Eye (tissue), 1 donor: ENCODE results near the gene MAD1L1.

Source experiments
- DNase-seq: peaks from one replicate; pipeline ENCODE4 v3.0.0-alpha.2; 2015

Gene MAD1L1

DNA sequence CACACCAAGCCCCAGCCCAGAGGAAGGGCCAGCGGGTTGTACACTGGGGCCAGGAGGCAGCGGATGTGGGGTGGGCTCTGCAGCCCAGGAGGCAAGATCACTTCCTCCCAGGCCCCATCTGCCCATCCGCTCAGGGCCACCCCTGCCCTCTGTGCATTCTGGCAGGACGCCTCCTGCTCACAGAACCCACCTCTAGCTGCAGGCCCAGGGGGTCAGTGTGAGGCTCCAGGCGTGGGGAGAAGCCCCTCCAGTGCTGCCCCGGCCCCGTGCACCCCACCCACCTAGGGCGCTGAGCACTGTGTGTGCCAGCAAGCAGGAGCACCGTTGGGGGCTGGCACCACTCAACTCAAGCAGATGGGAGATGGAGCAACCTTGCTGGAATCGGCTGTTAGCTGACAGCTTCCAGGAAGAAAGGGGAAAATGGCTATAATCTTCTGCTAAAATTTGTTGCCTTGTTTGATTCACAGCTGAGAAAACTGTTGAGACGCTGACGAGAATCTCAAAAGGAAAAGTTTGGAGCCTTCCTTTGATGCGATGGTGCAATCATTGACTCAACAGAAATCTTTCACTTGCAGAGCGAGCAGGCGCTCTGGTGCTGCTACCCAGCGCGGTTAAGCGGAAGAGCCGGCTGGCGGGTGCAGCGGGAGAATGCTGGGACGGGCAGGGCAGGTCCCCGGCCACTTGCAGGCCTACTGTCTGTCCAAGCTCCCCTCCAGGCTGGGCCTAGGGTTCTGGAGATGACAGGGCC is 286.5 kb downstream of the MAD1L1 start:
- DNase-seq = no peak

- no peak for DNase-seq
These were observed 287.2 kb downstream of the MAD1L1 start for GRCh38 chr7:1945558-1945957.

GRCh38 chr7:1944619-1945210 is 288.0 kb downstream of the MAD1L1 start:
- no peak for DNase-seq

DNA sequence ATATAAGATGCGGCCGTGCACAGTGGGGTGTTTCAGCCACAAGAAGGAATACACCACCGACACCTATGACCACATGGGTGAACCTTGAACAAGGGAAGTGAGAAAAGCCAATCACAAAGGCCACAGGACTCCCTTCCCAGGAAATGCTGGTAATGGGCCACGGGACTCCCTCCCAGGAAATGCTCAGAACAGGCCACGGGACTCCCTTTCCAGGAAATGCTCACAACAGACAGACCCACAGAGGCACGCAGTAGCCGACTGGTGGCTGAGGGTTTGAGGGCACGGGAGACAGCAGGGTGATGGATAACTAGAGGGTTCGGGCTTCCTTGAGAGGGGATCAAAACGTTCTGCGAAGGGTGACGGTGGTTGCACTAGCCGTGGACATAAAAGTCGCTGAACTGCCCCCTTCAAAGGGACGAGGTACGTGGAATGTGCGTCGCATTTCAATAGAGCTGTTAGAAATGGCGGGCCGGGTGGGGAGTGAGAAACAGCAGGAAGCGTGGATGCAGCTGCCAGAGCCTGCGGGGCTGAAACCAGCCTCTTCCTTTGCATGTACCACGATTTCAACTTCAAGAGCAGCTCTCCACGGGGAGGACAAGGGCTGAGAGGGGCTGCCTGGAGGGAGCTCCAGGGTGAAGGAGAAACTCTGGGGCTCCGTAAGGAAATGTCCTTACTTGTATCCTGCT is 288.7 kb downstream of the MAD1L1 start:
- no peak for DNase-seq

DNA sequence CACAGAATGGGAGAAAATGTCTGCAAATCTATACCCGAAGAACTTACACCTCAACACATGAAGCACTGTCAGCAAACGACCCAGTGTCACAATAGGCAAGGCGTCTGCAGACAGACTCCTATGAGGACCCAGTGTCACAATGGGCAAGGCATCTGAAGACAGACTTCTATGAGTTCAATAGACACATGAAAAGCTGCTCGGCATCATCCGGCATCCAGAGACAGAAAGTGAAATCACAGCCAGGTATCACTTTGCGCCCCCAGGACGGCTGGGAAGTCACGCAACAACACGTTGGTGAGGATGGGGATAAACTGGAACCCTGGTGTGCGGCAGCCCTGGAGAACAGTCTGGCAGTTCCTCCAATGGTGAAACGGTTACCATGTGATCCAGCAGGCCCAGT is 289.4 kb downstream of the MAD1L1 start:
- DNase-seq = no peak

DNA sequence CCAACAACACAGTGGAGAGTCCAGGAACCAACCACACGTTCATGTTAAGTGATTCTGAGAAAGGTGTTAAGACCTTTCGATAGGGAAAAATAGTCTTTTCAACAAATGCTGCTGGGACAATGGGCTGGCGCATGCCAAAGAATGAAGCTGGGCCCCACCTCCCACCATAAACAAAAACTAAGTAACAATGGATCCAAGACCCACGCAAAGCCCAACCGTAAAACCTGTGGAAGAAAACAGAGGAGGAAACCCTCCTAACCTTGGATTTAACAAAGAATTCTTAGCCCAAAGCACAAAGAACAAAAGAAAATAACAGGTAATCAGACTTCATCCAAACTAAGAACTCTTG is 289.8 kb downstream of the MAD1L1 start:
- no peak for DNase-seq

DNA sequence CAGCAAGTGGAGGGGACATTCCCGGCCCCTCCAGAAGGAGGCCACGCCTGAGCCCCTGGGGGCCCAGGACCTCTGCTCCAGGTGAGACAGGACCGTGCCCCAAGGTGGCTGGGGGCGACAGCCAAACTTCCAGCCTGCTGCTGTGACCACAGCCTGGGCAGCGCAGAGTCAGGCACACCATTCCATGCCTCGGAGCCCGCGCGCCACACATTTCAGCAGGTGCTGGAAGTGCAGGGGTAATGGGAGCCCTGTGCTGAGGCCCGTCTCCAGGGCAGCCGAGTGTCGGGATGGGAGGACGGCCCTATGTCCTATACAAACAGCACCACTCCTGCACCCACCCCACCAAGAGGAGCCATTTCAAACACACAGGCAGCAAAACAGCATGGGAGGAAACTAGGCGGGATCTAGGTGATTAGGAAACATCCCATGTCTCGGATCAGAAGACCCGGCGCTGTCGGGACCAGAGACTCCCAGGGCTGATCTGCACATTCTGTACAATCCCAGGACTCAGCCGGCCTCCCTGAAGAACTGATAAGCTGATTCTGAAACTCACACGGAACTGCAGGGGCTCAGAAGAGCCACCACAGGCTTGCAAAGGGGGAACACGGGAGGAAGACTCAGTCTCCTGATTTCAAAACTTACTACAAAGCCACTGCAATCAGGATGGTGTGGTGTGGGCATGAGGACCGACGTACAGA is 290.4 kb downstream of the MAD1L1 start:
- no peak for DNase-seq

DNA sequence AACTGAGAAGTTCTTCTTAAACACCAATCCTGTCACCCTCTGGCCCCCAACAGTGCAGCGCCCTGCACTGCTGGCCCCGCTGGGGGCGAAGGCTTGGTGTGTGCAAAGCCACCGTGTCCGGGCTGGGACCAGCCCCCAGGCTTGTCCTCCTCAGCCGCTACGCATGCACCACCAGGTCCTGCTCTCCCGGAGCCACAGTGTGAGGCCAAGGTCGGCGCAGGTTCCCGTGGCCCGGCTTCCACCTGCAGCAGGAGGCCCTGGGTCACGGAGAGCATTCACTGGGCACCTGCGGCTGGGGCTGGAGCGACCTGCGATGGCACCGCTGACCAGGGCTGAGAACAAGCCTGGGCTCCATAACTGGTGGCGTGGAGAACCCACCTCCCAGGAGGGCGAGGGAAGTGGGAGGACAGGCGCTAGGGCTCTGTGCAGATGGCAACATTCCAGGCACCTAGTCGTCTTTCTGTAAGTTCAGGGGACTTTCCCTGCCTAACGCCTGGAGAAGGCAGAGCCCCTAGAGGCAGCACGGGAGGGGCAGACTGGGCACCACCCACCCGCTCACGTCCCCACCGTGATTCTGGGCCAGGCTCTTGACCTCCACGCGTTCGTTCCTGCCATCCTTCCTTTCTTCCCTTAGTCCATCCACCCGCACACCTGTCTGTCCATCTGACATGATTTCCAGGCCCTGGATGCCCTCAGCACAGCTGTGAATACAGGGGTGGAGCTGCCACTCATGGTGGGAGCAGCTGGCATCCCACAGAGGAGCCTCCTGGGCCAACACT is 291.1 kb downstream of the MAD1L1 start:
- no peak for DNase-seq

DNA sequence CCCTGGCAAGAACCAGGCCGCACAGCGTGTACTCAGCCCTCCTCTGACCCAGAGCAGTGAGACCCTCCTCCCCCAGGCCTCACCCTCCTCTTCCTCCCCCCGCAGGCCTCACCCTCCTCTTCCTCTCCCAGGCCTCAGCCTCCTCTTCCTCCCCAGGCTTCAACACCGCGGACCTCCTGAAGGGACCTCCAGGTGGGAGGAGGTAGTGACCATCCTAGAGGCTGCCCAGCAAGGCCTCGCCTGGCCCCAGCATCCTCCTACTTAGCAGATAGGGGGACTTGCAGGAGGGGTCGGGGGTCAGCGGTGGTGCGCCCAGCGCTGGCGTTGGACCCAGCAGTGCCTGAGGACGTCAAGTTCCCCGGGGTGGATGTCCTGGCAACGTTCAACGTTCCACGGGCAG is 291.9 kb downstream of the MAD1L1 start:
- DNase-seq = no peak

GRCh38 chr7:1940402-1940786 is 292.4 kb downstream of the MAD1L1 start:
- DNase-seq = no peak

- peak; percentile 63 for DNase-seq
These were observed 293.0 kb downstream of the MAD1L1 start for GRCh38 chr7:1939434-1940401.

GRCh38 chr7:1938788-1939433 is 293.8 kb downstream of the MAD1L1 start:
- DNase-seq = no peak

- DNase-seq = no peak
These were observed 295.5 kb downstream of the MAD1L1 start for GRCh38 chr7:1937252-1937605.

- DNase-seq = no peak
These were observed 296.1 kb downstream of the MAD1L1 start for GRCh38 chr7:1936531-1937251.

DNA sequence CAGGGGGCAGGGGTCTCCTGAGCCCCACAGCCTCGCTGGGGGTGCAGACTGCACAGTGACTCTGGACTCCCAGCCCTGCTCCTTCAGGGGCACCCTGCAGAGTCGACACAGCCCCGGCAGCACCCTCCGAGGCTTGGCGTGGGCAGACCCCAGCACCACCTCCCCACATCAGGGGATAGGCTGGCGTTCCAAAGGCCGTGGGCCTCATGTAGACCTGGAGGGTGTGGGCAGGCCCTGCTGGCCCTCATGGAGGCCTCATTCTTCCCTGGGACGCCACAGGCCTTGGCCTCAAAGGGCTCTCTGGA is 296.8 kb downstream of the MAD1L1 start:
- DNase-seq = no peak

GRCh38 chr7:1935176-1936005 is 297.4 kb downstream of the MAD1L1 start:
- no peak for DNase-seq

GRCh38 chr7:1934756-1935155 is 298.0 kb downstream of the MAD1L1 start:
- no peak for DNase-seq

DNA sequence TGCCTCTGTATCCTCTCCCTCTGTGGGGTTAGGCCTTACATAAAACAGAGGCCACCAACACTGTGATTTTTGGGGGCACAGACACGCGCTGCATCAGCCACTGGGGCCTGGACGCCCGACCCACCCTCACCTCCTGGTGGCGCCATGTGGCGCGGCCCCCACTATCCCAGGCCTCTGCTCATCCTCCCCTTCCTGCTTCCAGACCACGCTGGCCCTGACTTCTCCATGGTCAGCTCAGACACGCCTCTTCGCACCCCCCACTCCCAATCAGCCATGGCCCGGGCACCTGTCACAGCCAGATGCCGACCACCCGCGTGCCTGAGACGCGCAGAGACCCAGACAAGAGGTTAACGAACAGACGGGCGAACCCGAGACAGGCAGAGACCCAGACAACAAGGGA is 298.7 kb downstream of the MAD1L1 start:
- DNase-seq = no peak

GRCh38 chr7:1933066-1933750 is 299.5 kb downstream of the MAD1L1 start:
- DNase-seq = no peak
